Dermis microvascular lymphatic vessel endothelial cell (primary cell): ENCODE results near the gene KRTAP9-1. TPM values are rescaled to one million over a fixed set of nuclear protein-coding genes. Genes with fewer than 3 reads are reported as not detected.
"Not testable (repeated sequence)": the region's sequence is repeated elsewhere in the genome, so short reads cannot be mapped to it uniquely, and the experiment has no call there.

Experiments
- DNase-seq, 2 donors: peaks; one replicate each; pipeline versions ENCODE4 v3.0.0 to v3.0.0-alpha.2; 2010; ENCODE audit warnings: low read depth in 2 of 2
- total RNA-seq: library from RNA; depleted of rRNA; stranded (reverse); fragments of >200 nt; gene quantifications from 2 replicates; pipeline ENCODE4 v1.2.1, GENCODE V29; 2014

KRTAP9-1 gene
- total RNA-seq, result not detected in 2 replicates

- not testable (repeated sequence) for DNase-seq
Measured at GRCh38 chr17:41189837-41190318, at the start of gene KRTAP9-1. Gene KRTAP9-1 (plus strand): TSS chr17:41189887. CDS start chr17:41189887, 0 bp downstream.

- peak in 1 of 2 donors; percentile 48 for DNase-seq
Measured at GRCh38 chr17:41140360-41141131, 49.1 kb upstream of the KRTAP9-1 start, which contains the start of gene KRTAP4-6. Gene KRTAP4-6 (minus strand): TSS chr17:41140544. CDS start chr17:41140487, 57 bp downstream.

- DNase-seq, result no peak
Measured at GRCh38 chr17:41141361-41141760, 48.3 kb upstream of the KRTAP9-1 start.

GRCh38 chr17:41144846-41145245 is 44.8 kb upstream of the KRTAP9-1 start:
- no peak for DNase-seq

GRCh38 chr17:41145261-41145660 is 44.4 kb upstream of the KRTAP9-1 start:
- no peak for DNase-seq

GRCh38 chr17:41147531-41148204 is 42.0 kb upstream of the KRTAP9-1 start:
- DNase-seq, result no peak

- DNase-seq, result not testable (repeated sequence)
Measured at GRCh38 chr17:41148971-41149651, 40.6 kb upstream of the KRTAP9-1 start.

GRCh38 chr17:41149652-41149985 is 40.1 kb upstream of the KRTAP9-1 start, which contains the start of gene KRTAP4-5:
Gene KRTAP4-5 (minus strand): TSS chr17:41149825. CDS start chr17:41149767, 58 bp downstream.
- DNase-seq, result no peak

GRCh38 chr17:41150026-41150425 is 39.7 kb upstream of the KRTAP9-1 start:
- no peak for DNase-seq

GRCh38 chr17:41151525-41151924 is 38.2 kb upstream of the KRTAP9-1 start:
- no peak for DNase-seq

- no peak for DNase-seq
Measured at GRCh38 chr17:41153856-41154255, 35.8 kb upstream of the KRTAP9-1 start.

- DNase-seq, result not testable (repeated sequence)
Measured at GRCh38 chr17:41160190-41160589, 29.5 kb upstream of the KRTAP9-1 start.

- no peak for DNase-seq
Measured at GRCh38 chr17:41160648-41161047, 29.0 kb upstream of the KRTAP9-1 start, which contains the start of gene KRTAP4-4. Gene KRTAP4-4 (minus strand): TSS chr17:41160748. CDS start chr17:41160691, 57 bp downstream.

- DNase-seq, result no peak
Measured at GRCh38 chr17:41163828-41164227, 25.9 kb upstream of the KRTAP9-1 start.

- DNase-seq, result no peak
Measured at GRCh38 chr17:41167561-41167960, 22.1 kb upstream of the KRTAP9-1 start.

- no peak for DNase-seq
Measured at GRCh38 chr17:41168121-41168520, 21.6 kb upstream of the KRTAP9-1 start, which contains the start of gene KRTAP4-3. Gene KRTAP4-3 (minus strand): TSS chr17:41168221. CDS start chr17:41168172, 49 bp downstream.

- DNase-seq, result no peak
Measured at GRCh38 chr17:41171886-41172285, 17.8 kb upstream of the KRTAP9-1 start.

- no peak for DNase-seq
Measured at GRCh38 chr17:41176744-41177387, 12.8 kb upstream of the KRTAP9-1 start.

GRCh38 chr17:41177727-41178271 is 11.9 kb upstream of the KRTAP9-1 start, which contains the start of gene KRTAP4-2:
Gene KRTAP4-2 (minus strand): TSS chr17:41178221. CDS start chr17:41178164, 57 bp downstream.
- DNase-seq, result no peak

GRCh38 chr17:41178341-41178740 is 11.3 kb upstream of the KRTAP9-1 start:
- DNase-seq, result no peak
